Measurements from ENCODE around the gene SYNE4.

Gene SYNE4

DNA sequence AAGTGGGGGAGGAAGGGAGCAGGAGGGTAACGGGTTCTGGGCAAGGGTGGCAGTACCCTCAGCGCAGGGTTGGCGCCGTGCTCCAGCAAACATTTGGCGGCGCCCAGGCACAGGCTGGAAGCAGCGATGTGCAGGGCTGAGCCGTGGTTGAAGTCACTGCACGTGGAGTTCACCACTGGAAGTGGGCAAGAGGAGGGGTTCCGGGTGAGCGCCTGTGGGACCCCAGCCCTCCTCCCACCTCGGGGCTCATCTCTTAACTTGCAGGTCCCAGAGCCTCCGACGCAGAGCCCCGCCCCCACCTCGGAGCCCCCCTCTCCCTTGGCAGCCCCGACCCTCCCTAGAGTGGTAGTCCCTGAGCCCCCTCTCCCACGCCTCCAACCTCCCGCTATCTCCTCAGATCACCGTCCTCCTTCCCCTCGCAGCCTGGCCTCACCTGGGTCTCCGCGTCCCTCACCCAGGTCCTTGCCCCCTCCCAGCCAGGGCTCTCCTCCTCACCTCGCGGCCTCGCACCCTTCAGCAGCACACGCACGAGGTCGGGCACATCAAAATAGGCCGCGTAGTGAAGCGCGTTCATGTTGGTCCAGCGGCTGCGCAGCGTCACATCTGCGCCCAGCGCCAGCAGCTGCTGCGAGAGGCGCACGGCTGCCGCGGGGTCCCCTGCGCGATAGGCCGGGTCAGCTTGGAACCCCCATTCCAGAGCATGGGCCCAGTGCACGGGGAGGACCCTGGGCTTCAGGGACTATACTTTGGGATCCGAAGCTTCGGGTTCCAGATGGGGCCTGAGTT, 17.7 kb upstream of the SYNE4 start:
- in situ Hi-C loops (cut with HindIII; ENCODE audit: low sequenced_read_pairs): no loop called here

DNA sequence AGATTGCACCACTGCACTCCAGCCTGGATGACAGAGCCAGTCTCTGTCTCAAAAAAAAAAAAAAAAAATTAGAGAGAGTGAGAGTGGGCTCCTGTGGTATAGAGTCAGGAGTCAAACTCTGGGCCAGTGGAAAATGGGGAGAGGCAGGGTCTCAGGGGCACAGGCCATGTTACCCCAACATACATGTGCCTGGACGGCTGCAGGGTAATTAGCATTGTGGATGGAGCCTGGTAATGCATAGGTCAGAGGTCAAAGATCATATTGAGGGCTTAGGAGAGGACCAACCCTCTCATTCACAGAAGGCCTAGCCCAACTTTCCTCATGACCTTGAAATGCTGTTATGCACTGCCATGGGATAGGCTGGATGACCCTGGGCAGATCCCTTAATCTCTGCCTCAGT, 16.9 kb upstream of the SYNE4 start:
- in situ Hi-C loops (cut with HindIII; ENCODE audit: low sequenced_read_pairs): no loop called here

DNA sequence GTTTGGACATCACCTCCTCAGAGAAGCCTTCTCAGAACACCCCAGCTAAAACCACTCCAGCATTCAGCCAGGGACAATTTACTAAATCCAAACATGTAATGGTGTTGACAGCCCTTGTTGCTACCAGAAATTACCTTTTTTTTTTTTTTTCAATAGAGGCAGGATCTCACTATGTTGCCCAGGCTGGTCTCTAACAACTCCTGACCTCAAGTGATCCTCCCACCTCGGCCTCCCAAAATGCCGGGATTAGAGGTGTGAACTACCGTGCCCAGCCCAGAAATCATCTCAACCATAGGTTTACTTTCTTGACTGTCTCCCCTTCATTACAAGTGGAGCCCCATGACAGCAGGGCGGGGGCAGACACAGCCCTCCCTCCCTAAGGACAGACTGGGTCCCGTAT, 14.8 kb upstream of the SYNE4 start:
- in situ Hi-C loops (cut with HindIII; ENCODE audit: low sequenced_read_pairs): no loop called here

DNA sequence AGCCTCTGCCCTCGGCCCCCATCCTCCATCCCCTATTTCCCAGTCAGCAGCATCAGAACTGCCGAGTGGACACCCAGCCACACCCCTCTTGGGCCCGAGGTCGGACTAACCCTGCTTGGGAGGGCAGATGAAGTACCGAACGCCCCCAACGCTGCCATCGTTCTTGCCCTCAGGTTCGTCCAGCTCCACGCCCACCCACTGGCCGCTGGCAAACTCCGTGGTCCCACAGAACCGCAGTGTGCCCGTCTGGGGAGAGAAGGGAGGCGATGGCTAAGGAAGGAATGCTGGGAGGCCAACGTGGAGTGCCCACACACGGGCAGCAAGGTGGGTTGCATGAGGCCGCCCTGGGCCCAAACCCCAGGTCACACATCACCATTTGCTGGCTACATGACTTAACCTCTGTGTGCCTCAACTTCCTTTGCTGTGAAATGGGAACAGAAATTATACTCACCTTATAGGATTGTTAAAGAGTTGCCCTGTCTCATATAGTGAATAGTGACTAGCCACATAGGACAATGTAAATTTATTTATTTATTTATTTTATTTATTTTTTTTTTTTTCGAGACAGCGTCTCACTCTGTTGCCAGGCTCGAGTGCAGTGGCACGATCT, 10.6 kb upstream of the SYNE4 start:
- in situ Hi-C loops (cut with HindIII; ENCODE audit: low sequenced_read_pairs): no loop called here

DNA sequence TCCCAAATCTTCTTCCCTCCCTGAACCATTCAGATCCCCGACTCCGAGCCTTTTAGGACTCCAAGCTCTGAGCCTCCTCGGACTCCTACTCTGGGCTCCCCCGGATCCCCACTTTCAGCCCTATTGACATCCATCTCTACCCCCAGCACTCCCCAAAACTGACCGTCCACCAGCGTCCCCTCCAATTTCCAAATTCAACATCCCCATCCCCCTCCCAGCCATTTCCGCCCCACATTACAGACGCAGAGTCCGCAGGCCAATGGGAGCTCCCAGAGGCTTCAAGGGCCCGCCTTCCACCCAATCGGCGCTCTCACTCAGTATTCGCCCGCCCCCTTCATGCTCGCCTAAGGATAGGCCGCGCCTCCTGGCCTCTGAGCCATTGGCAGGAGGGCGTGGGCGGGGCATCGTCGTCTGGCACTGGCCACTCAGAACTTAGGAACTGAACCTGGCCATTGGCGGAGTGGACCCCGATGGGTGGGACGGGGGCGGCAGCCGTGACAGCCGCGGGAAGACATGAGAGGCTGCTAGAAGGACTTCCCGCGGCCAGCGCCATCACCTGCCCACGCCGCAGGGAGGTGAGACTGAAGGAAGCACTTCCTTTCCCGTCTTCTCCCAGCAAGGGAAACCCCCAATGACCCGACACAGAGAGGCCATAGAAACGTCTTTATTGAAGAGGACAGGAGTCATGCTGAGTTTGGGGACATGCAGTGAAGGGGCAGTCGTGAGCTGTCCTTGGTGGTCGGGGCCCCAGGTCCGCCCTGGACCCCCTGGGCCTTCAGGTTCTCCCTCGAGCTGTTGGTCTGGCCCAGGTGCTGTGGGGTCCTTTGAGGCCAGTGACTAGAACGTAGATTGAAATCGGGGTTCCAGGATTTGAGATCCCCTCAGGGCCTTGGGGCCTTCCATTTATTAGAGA, 5.7 kb upstream of the SYNE4 start, which contains the start of gene ALKBH6:
ALKBH6 (minus strand) TSS at position 202 of the 913 bp plus-strand sequence. CDS start 816 bp downstream, outside the sequence.
- in situ Hi-C loops (cut with HindIII; ENCODE audit: low sequenced_read_pairs): no loop called here

DNA sequence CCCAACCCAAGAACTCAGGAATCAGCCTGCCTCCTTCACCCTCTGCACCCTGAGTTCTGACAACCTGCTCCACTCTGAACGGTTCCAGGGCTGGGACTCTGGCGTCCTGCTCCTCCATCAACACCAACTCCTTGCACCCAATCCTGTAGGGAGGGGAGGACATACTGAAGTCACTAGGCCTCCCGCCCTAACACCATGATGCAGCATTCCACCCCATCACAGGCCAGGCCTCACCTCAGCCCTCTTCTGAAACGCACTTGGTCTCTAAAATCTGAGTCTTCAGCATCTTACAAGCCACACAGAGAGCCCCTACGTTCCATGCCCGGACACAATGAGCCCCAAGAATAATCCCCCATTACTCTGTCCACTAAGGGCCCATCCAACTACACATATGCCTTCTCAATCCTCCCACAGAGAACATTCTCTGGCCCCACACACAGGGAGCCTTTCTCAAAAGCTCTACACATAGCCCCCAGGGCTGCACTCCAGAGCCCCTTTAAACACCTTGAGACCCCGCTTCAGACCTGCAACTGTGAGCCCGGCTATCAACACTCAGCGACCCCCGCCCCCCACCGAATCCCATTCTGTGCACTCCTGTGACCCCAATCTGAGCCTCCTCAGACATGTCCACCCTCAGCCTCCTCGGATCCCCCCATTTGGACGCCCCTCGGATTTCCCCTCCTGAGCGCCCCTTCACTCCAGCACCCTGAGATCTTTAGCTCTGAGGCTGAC, 4.8 kb upstream of the SYNE4 start:
- in situ Hi-C loops (cut with HindIII; ENCODE audit: low sequenced_read_pairs): no loop called here

DNA sequence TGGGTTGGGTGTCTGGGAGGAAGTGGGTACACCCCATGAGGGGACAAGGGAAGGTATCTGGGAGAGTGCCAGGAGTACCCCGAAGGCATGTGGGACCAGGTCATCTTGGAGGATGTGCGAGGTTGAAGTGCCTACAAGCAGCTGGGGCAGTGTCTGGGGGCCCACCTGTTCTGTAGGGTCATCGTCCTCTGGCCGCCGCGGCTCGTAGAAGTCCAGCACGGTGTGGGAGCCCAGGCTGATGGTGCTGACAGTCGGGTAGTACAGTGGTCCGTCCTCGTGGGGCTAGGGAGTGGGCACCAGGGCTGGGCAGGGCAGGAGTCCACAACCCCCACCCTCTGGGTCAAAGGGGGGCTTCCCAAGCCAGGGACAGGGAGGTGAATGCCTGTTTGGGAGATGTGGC, 1.8 kb upstream of the SYNE4 start:
- in situ Hi-C loops (cut with HindIII; ENCODE audit: low sequenced_read_pairs): no loop called here

DNA sequence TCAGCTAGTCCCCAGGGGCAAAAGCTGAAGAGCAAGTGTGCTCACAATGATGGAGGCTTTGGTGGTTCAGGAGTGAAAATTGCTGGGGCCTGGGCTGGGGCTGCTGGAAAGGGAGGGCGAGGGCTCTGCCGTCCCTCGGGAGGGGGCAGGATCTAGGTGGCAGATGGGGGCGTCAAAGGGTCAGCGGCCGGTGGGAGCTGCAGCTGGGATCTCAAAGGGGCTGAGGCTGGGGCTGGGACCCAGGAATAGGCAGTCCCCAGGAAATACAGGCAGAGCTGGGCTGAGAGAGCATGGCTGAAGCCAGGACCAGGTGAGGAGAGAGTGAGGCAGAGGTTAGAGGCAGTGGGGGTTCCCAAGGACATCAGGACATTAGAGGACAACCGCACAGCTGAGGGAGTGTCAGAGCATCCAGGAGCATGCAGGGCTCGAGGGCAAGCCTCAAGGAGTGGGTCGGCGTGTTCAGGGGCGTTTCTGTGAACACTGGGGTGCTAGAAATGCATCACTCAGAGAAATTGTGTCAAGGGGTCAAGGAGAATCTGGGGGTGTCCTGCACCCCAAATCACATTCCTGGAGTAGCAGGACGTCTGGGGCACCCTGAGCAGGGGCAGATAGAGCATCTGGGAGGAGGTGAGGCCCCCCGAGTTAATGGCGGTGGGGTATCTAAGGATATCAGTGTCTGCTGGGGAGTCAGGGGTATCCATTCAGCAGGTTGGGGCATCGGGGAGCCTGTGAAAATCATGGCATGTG, 1.2 kb upstream of the SYNE4 start:
- in situ Hi-C loops (cut with HindIII; ENCODE audit: low sequenced_read_pairs): no loop called here

DNA sequence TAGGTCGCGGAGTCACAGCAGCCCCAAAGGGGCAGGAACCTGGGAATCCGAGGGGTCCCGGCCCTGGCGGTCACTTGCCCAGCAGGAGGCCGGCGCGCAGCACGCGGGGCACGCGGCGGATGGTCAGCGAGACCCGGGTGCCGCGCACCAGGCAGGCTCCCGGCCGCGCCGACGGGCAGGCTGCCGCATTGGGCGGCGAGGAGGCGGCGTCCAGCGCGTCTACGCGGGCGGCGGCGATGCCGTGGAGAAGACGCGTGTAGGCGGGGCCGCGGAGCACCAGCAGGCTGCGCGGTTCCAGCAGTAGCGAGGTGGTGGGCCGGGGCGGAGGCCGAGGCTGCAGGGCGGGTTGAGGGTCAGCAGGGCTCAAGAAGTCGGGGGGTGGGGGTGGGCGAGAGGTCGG, 607 bp upstream of the SYNE4 start:
- in situ Hi-C loops (cut with HindIII; ENCODE audit: low sequenced_read_pairs): no loop called here

DNA sequence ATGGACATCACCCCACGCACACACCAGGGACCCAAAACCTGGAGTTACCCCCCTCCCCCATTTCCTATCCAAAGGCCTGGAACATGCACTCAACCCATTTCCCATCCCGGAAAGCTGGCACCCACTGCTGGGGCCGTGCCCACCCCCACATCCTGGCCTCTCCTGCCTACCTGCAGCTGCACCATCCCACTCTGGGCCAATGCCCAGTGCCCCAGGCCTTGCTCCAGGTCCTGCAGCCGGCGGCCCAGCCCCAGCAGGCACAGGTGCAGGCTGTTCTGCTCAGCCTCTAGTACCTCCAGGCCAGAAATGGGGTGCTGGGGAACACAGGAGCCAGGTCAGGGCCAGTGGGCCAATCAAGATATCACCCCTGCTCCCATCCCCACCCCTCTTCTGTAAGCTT, 1.7 kb downstream of the SYNE4 start:
- in situ Hi-C loops (cut with HindIII; ENCODE audit: low sequenced_read_pairs): no loop called here

DNA sequence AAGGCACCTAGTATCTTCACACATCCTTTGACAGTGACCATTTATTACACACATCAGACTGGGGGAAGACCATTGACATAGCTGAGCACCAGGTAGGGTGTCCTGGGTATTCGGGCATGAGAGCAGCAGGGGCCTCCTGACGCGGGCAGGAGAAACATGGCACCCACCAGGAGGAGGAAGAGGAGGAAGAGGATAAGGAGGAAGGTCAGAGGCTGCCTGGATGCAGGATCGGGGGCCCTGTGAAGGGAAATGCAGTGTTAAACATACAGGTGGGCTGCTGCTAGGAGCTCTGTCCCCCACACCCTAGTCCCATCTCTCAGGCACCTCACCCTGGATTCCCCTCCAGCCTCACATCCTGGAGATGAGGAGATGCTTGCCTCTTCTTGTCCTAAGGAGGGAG, 5.3 kb downstream of the SYNE4 start:
- in situ Hi-C loops (cut with HindIII; ENCODE audit: low sequenced_read_pairs): no loop called here

DNA sequence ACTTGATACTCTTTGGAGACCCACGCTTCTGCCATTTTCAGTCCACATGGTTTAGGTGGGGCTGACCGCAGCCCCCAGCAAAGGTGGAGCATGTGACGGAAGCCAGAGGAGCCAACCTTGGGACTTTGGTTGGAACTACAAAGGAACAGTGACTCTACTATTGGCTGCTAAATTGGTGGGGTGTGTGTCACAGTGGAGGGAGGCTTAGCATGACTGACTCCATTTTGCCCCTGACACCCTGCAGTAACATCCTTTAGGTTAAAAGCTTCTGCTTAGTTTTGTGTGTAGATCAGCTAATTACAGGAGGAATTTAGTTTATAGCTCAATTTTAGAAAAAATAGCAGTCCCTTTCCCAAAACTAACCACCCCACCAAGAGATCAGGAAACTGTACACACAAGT, 7.0 kb downstream of the SYNE4 start:
- in situ Hi-C loops (cut with HindIII; ENCODE audit: low sequenced_read_pairs): no loop called here

DNA sequence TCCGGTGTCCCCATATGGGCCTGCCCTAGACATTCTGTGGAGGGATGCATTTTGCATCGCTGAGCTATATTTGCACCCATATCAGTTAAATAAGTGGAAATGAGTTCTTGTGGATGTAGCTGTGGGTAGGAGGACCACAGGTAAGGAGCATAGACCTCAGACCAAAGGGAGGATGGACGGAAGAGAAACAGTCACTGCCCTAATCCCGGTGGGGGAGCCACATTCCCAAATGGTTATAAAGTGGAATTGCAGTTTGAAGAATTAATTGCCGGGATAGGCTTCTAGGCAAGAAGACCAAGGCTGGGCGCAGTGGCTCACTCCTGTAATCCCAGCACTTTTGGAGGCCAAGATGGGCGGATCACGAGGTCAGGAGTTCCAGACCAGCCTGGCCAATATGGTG, 11.8 kb downstream of the SYNE4 start:
- in situ Hi-C loops (cut with HindIII; ENCODE audit: low sequenced_read_pairs): no loop called here

DNA sequence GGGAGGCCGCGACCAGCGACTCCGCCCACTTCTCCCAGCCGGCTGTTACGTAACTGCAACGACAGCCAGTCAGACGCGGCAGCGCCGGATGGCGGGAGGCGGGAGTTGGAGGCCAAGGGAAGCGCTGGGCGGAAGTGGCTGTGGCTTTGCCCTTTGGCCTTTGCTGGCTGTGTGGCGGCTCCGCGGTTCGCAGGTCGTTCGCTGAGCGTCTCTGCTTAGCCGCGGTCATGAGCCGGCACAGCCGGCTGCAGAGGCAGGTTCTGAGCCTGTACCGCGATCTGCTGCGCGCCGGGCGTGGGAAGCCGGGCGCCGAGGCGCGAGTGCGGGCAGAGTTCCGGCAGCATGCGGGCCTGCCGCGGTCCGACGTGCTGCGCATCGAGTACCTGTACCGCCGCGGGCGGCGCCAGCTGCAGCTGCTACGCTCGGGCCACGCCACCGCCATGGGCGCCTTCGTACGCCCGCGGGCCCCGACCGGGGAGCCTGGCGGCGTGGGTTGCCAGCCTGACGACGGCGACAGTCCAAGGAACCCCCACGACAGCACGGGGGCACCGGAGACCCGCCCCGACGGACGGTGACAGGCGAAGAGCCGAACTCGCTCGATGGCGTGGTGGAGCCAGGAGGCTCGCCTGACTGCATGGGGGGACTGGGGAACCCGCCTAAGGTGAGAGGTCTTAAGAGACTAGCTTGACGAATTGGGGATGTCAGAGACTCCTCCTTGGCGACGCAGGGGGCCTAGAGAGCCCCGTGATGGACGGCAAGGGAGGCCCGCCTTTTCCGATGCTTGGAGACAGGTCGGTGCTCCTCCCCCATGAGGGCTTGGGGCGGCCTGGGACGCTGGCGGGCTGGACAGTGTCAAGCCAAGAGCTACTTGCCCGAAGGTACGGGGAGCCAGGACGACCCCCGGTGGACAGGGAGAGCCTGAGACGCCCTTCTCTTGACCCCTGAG, 13.3 kb downstream of the SYNE4 start, which contains the start of gene SDHAF1:
SDHAF1 (plus strand) TSS at position 141 of the 946 bp plus-strand sequence; CDS start at position 228, 87 bp downstream.
- in situ Hi-C loops (cut with HindIII; ENCODE audit: low sequenced_read_pairs): no loop called here

DNA sequence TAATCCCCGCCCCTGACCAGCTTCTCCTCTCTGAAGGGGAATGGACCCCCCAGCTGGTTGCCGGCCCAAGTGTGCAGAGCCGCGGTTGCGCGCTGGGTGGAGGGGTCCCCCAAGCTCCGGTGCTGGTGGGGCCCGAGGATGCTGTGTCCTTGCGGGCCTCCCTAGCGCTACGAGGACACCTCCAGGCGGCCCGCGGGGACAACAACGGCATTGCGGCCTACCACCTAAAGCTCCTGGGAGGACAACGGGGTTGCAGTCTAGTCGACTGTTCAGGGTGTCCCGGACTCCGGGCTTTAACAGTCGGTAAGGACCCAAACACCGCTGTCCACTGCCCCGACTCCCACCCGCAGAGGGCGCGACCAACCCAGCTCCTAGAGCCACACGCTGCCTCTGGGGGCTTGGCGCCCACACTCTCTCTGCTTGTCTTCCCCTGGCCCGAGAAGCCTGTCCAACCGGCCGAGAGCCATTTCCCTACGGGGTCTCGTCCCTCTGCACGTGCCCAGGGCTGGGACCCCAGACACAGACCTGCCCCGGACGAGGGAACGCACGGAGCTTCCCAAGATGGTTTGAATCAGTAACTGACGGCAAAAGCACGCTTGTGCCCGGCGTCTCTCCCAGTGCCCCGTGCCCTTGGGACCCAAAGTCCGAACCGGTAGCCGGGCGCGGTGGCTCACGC, 14.6 kb downstream of the SYNE4 start:
- in situ Hi-C loops (cut with HindIII; ENCODE audit: low sequenced_read_pairs): no loop called here

DNA sequence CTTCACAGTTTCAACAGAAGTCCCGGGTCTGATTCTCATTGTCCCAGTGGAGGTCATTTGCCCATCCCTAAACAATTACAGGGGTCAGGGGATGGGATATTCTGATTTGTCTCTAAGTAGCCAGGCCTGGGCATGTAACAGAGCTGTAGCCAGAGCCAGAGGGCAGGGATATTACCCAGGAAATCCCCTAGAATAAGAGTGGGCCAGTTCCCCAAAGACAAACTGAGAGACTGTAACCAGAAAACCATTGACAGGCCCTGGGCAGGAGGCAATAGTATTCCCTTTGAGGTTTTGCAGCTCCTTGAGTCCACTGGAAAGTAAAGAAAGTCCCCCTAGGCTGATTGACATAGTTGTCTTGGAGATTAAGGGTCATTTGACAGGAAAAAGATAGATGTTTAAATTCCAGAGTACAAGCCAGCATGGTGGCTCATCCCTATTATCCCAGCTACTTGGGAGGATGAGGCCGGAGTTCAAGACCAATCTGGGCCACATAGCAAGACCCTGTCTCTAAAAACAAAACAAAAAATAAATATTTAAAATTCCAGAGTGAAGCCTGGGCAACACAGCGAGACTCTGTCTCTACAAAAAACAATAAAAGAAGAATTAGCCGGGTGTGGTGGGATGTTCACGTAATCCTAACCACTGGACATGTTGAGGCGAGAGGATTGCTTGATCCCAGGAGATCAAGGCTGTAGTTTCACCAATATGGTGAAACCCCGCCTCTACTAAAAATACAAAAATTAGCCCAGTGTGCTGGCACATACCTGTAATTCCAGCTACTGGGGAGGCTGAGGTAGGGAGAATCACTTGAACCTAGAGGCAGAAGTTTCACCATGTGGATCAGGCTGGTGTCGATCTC, 15.5 kb downstream of the SYNE4 start:
- in situ Hi-C loops (cut with HindIII; ENCODE audit: low sequenced_read_pairs): no loop called here

DNA sequence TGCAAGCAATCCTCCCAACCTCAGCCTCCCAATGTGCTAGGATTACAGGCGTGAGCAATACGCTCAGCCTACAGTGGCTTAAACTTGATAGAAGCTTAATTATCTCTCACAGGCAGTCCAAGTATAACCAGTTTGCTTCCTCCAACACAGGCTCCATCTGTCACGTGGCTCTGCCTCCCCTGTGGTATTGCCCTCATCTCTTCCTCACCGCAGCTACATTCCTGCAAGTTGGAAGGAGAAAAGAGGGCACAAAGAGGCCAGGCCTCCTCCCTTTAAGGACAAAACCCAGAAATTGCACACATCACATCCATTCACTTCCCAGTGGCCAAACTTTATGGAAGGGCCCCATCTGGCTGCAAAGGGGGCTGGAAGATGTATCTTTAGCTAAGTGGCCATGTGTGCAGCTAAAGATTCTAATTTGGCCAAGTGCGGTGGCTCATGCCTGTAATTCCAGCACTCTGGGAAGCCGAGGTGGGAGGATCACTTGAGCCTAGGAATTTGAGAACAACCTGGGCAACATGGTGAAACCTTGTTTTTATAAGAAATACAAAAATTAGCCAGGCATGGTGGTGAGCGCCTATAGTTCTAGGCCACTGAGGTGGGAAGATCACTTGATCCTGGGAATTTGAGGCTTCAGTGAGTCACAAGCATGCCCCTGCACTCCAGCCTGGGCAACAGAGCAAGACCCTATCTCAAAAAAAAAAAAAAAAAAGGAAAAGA, 16.7 kb downstream of the SYNE4 start:
- in situ Hi-C loops (cut with HindIII; ENCODE audit: low sequenced_read_pairs): no loop called here

All from DLD1 (cell line).